ENCODE measurements around the gene SPESP1.

DNA sequence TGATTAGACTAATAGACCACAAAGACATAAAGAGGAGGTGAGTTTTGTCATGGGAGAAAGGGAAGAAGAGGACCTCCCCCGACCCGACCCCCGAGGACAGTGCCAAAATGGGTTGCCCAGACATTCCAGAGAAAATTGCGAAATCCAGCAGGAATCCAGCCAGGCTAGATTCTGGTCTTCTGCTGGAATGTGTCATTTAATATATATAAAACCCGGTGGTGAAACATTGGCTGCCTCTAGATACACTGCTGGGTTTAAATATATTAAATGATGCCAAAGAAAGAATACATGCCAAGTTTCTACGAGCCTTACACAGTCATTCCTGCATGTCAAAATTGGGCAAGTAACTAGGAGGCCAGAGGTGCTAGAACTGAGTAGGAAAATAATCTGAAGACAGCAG is 45.3 kb upstream of the SPESP1 start:
- TF ChIP-seq, protein P1, sequence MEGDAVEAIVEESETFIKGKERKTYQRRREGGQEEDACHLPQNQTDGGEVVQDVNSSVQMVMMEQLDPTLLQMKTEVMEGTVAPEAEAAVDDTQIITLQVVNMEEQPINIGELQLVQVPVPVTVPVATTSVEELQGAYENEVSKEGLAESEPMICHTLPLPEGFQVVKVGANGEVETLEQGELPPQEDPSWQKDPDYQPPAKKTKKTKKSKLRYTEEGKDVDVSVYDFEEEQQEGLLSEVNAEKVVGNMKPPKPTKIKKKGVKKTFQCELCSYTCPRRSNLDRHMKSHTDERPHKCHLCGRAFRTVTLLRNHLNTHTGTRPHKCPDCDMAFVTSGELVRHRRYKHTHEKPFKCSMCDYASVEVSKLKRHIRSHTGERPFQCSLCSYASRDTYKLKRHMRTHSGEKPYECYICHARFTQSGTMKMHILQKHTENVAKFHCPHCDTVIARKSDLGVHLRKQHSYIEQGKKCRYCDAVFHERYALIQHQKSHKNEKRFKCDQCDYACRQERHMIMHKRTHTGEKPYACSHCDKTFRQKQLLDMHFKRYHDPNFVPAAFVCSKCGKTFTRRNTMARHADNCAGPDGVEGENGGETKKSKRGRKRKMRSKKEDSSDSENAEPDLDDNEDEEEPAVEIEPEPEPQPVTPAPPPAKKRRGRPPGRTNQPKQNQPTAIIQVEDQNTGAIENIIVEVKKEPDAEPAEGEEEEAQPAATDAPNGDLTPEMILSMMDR (IDR thresholded peaks at IDR 0.05), result no peak
- no peak for TF ChIP-seq POLR2A (IDR thresholded peaks at IDR 0.05)

Data from ovary (tissue), 3 donors.